Upper lobe of left lung (tissue), 6 donors: ENCODE results near the gene EGFR. TPM values are rescaled to one million over a fixed set of nuclear protein-coding genes. Genes with fewer than 3 reads are reported as not detected.

Experiments
- ATAC-seq, 2 donors: fragments of 200-7000 bp; cut with Tn5 transposase; one replicate each; pipeline ENCODE4 v1.9.1; 2022; ENCODE audit warnings: mild to moderate bottlenecking in 2 of 2, moderate library complexity in 2 of 2; ENCODE audit not compliant: low FRiP score in 2 of 2
- DNase-seq, 2 donors: peaks; one replicate each; pipeline ENCODE4 v3.0.0-alpha.2; 2019 to 2020
- H3K27ac ChIP-seq, 4 donors: fragments of 200-600 bp; sonication (generic); one replicate each; pipeline ENCODE4 v1.5.1; 2016 to 2019
- H3K27me3 ChIP-seq, 4 donors: fragments of 200-600 bp; sonication (generic); one replicate each; pipeline ENCODE4 v1.5.1; 2017 to 2019
- H3K36me3 ChIP-seq, 4 donors: fragments of 200-600 bp; sonication (generic); one replicate each; pipeline ENCODE4 v1.5.1; 2016 to 2019
- H3K4me1 ChIP-seq, 4 donors: fragments of 200-600 bp; sonication (generic); one replicate each; pipeline ENCODE4 v1.5.1; 2018 to 2019
- H3K4me3 ChIP-seq, 4 donors: fragments of 200-600 bp; sonication (generic); one replicate each; pipeline ENCODE4 v1.5.1; 2017 to 2019; ENCODE audit warnings: mild to moderate bottlenecking in 2 of 4, moderate library complexity in 1 of 4
- H3K9me3 ChIP-seq, 4 donors: fragments of 200-600 bp; sonication (generic); one replicate each; pipeline ENCODE4 v1.5.1; 2018 to 2019
- EP300 ChIP-seq, 4 donors: sonication (generic); formaldehyde crosslinking; IDR thresholded peaks; one replicate each; pipeline ENCODE4 v1.5.1; 2017; ENCODE audit warnings: antibody characterized with exemption in 4 of 4, control low read depth in 2 of 4
- POLR2A ChIP-seq, 4 donors: fragments of 450-650 bp; IDR thresholded peaks; one replicate each; pipeline ENCODE4 v1.5.1; 2016 to 2017; ENCODE audit warnings: antibody characterized with exemption in 4 of 4, mild to moderate bottlenecking in 2 of 4
- POLR2AphosphoS5 ChIP-seq, 2 donors: sonication (generic); formaldehyde crosslinking; IDR thresholded peaks; one replicate each; pipeline ENCODE4 v1.5.1; 2017; ENCODE audit warnings: antibody characterized with exemption in 2 of 2
- WGBS, 2 donors: methylation state at CpG; one replicate each; pipeline ENCODE4 v1.1.5; 2017 to 2018; 5-methylcytosine and 5-hydroxymethylcytosine counted together
- total RNA-seq, 6 donors: library from RNA; depleted of rRNA in 4 of 6; stranded (reverse); fragments of >200 nt in 4 of 6; gene quantifications; one replicate each; pipeline versions ENCODE4 v1.1.0 to v1.2.1, GENCODE V29; 2016 to 2021
- TF ChIP-seq, protein P1 (sequence below), 6 experiments: fragments of 450-650 bp in 4 of 6; fragments of 200-600 bp in 2 of 6; sonication (generic) in 2 of 6; IDR thresholded peaks; one replicate each; pipeline ENCODE4 v1.5.1; 2016 to 2019; ENCODE audit warnings: antibody characterized with exemption in 6 of 6
- donor health status: DM: no; HTN: no; CAD: no; lungs with moderate emphysema.
- donor health status: DM: no; HTN: yes; CAD: no; lungs with severe emphysema.

Gene EGFR
- total RNA-seq, 6 donors from 2014 or later, result 58.7 to 110 (median 93.2) TPM

- Histone ChIP-seq H3K9me3 (no peaks in the 10 kb centered on the region), H3K4me1 (peaks cover 29 to 45% (median 41%) of the 10 kb centered on the region in 4 donors), H3K4me3 (no peak overlapping the region), H3K36me3 (no peaks in the 10 kb centered on the region), H3K27ac (peak overlapping the region; percentile 19 to 77 (median 50)), H3K27me3 (no peaks in the 10 kb centered on the region)
- ATAC-seq (peak in 1 of 2 donors; percentile 60), DNase-seq (peak; percentile 42 to 80)
- TF ChIP-seq POLR2AphosphoS5 (IDR thresholded peaks at IDR 0.05), result peak in 1 of 2 donors; percentile 30
- TF ChIP-seq, protein P1, sequence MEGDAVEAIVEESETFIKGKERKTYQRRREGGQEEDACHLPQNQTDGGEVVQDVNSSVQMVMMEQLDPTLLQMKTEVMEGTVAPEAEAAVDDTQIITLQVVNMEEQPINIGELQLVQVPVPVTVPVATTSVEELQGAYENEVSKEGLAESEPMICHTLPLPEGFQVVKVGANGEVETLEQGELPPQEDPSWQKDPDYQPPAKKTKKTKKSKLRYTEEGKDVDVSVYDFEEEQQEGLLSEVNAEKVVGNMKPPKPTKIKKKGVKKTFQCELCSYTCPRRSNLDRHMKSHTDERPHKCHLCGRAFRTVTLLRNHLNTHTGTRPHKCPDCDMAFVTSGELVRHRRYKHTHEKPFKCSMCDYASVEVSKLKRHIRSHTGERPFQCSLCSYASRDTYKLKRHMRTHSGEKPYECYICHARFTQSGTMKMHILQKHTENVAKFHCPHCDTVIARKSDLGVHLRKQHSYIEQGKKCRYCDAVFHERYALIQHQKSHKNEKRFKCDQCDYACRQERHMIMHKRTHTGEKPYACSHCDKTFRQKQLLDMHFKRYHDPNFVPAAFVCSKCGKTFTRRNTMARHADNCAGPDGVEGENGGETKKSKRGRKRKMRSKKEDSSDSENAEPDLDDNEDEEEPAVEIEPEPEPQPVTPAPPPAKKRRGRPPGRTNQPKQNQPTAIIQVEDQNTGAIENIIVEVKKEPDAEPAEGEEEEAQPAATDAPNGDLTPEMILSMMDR (IDR thresholded peaks at IDR 0.05), result no peak
- TF ChIP-seq POLR2A (IDR thresholded peaks at IDR 0.05), result no peak
- TF ChIP-seq EP300 (IDR thresholded peaks at IDR 0.05), result peak in 1 of 4 donors; percentile 64
- WGBS, 2 donors, result 62 to 66% methylated on average over 2 to 3 of the region's 3 CpGs
Observed at GRCh38 chr7:55113760-55114540, 95.1 kb downstream of the EGFR start.

- Histone ChIP-seq H3K4me1 (peaks cover 20 to 35% (median 33%) of the 10 kb centered on the region in 4 donors), H3K27ac (no peak overlapping the region), H3K27me3 (no peaks in the 10 kb centered on the region), H3K4me3 (no peak overlapping the region), H3K36me3 (no peaks in the 10 kb centered on the region), H3K9me3 (no peaks in the 10 kb centered on the region)
- no peak for TF ChIP-seq POLR2A (IDR thresholded peaks at IDR 0.05)
- no peak for TF ChIP-seq POLR2AphosphoS5 (IDR thresholded peaks at IDR 0.05)
- TF ChIP-seq, protein P1 (IDR thresholded peaks at IDR 0.05), result no peak
- TF ChIP-seq EP300 (IDR thresholded peaks at IDR 0.05), result no peak
- ATAC-seq (no peak), DNase-seq (no peak)
- WGBS, 2 donors, result 85 to 89% methylated on average over 7 of the region's 7 CpGs
Observed at GRCh38 chr7:55117286-55117685, 98.5 kb downstream of the EGFR start.

- Histone ChIP-seq H3K4me1 (peaks cover 13 to 26% (median 22%) of the 10 kb centered on the region in 4 donors), H3K27ac (no peak overlapping the region), H3K36me3 (no peaks in the 10 kb centered on the region), H3K9me3 (no peaks in the 10 kb centered on the region), H3K4me3 (no peak overlapping the region), H3K27me3 (no peaks in the 10 kb centered on the region)
- no peak for ATAC-seq
- DNase-seq, result no peak
- TF ChIP-seq, protein P1 (IDR thresholded peaks at IDR 0.05), result no peak
- TF ChIP-seq EP300 (IDR thresholded peaks at IDR 0.05) (no peak), POLR2AphosphoS5 (IDR thresholded peaks at IDR 0.05) (no peak), POLR2A (IDR thresholded peaks at IDR 0.05) (no peak)
- 88 to 92% methylated on average over 5 of the region's 5 CpGs for WGBS, 2 donors
Observed at GRCh38 chr7:55118426-55118825, 99.6 kb downstream of the EGFR start.

DNA sequence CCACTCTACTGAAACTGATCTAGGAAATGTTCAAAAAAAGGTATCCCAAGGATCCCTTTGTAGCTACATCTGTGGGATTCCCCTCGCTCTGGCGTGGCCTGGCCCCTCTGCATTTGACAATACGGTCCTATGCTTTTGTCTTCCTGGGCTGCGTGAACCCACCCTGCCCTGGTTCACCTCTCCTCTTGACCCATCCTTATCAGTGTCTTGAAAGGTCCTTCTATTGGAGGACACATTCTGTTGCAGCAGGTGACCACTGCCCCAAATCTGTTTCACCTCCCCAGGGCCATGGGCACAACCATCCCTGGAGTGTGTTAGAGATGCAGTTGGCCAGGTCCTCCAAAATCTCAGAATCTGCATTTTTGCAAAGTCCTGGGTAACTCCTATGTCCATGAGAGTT is 100.8 kb downstream of the EGFR start:
- Histone ChIP-seq H3K4me3 (no peak overlapping the region), H3K9me3 (no peaks in the 10 kb centered on the region), H3K27ac (peak overlapping the region in 3 of 4 donors; percentile 74 to 76 (median 75)), H3K36me3 (no peaks in the 10 kb centered on the region), H3K27me3 (no peaks in the 10 kb centered on the region), H3K4me1 (peaks cover 13 to 26% (median 18%) of the 10 kb centered on the region in 4 donors)
- no peak for DNase-seq
- no peak for ATAC-seq
- no peak for TF ChIP-seq POLR2A (IDR thresholded peaks at IDR 0.05)
- TF ChIP-seq, protein P1 (IDR thresholded peaks at IDR 0.05), result no peak
- no peak for TF ChIP-seq POLR2AphosphoS5 (IDR thresholded peaks at IDR 0.05)
- no peak for TF ChIP-seq EP300 (IDR thresholded peaks at IDR 0.05)
- WGBS, 2 donors, result 92 to 95% methylated on average over 4 of the region's 4 CpGs
